Right lobe of liver (tissue), 4 donors: ENCODE measurements around the gene ADARB2.

Experiments
- POLR2A ChIP-seq: fragments of 450-650 bp; IDR thresholded peaks from one replicate; pipeline ENCODE4 v1.6.1; 2017; ENCODE audit warnings: antibody characterized with exemption, mild to moderate bottlenecking
- TF ChIP-seq, protein P1 (sequence below), 4 donors: fragments of 200-600 bp in 3 of 4; fragments of 450-650 bp in 1 of 4; IDR thresholded peaks; one replicate each; pipeline versions ENCODE4 v1.5.1 to v1.8.0; 2016 to 2022; ENCODE audit warnings: antibody characterized with exemption in 4 of 4, mild to moderate bottlenecking in 2 of 4
- donor health status: DM: no; HTN: no; CAD: no.
- donor health status: DM: no; HTN: no; CAD: no.
- donor health status: DM: no; HTN: yes; CAD: no.

DNA sequence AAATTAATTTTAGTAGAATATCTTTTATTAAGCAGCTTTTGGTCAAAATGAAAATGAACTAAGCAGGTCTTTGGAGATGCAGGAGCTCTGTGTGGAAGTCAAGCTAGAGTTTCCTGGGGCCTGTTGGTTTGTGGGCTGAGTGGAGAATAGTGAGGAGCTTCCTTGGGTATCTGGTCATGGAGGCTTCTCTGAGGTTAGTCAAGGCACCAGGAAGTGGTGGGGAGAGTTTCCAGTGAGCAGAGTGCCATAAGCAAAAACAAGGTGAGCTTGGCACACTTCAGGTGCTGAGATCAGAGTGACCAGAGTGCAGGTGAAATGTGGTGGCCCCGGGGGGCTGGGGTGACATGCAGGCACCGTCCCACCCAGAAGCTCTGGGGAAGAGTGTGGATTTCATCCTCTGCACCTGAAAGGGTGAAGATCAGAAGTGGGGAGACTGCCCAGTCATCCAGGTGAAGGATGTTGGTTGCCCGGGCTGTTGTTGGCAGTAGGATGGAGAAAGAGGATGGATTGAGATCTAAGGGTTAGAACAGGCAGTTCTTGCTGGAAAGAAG lies 603.8 kb downstream of the ADARB2 start:
- TF ChIP-seq, protein P1, sequence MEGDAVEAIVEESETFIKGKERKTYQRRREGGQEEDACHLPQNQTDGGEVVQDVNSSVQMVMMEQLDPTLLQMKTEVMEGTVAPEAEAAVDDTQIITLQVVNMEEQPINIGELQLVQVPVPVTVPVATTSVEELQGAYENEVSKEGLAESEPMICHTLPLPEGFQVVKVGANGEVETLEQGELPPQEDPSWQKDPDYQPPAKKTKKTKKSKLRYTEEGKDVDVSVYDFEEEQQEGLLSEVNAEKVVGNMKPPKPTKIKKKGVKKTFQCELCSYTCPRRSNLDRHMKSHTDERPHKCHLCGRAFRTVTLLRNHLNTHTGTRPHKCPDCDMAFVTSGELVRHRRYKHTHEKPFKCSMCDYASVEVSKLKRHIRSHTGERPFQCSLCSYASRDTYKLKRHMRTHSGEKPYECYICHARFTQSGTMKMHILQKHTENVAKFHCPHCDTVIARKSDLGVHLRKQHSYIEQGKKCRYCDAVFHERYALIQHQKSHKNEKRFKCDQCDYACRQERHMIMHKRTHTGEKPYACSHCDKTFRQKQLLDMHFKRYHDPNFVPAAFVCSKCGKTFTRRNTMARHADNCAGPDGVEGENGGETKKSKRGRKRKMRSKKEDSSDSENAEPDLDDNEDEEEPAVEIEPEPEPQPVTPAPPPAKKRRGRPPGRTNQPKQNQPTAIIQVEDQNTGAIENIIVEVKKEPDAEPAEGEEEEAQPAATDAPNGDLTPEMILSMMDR (IDR thresholded peaks at IDR 0.05) = no peak
- no peak for TF ChIP-seq POLR2A
